Spleen (tissue), 11 donors: ENCODE data around the gene LSAMP. TPM values are rescaled to one million over a fixed set of nuclear protein-coding genes. Genes with fewer than 3 reads are reported as not detected.

ENCODE experiments used
- DNase-seq: peaks from one replicate; pipeline ENCODE4 v3.0.0-alpha.2; 2020
- H3K27ac ChIP-seq, 8 donors: fragments of 200-600 bp; sonication (generic) in 7 of 8; 1 replicate in 4 of 8; 2 replicates in 4 of 8; pipeline versions ENCODE4 v1.5.0 to v1.8.0; 2016 to 2021; ENCODE audit warnings: inconsistent platforms in 4 of 8, mild to moderate bottlenecking in 4 of 8, moderate library complexity in 1 of 8
- H3K27me3 ChIP-seq, 7 donors: fragments of 200-600 bp; sonication (generic) in 6 of 7; replicated peaks in 1 of 7; 1 replicate in 4 of 7; 2 replicates in 3 of 7; pipeline versions ENCODE4 v1.5.0 to v1.8.0; 2016 to 2021; ENCODE audit warnings: inconsistent platforms in 3 of 7, mild to moderate bottlenecking in 1 of 7
- H3K36me3 ChIP-seq, 6 donors: fragments of 200-600 bp; sonication (generic) in 5 of 6; 1 replicate in 4 of 6; 2 replicates in 2 of 6; pipeline versions ENCODE4 v1.5.0 to v1.8.0; 2016 to 2021; ENCODE audit warnings: inconsistent platforms in 2 of 6
- H3K4me1 ChIP-seq, 6 donors: fragments of 200-600 bp; sonication (generic) in 5 of 6; 1 replicate in 3 of 6; 2 replicates in 3 of 6; pipeline versions ENCODE4 v1.5.0 to v1.8.0; 2016 to 2021; ENCODE audit warnings: inconsistent platforms in 3 of 6
- H3K4me3 ChIP-seq, 8 donors: fragments of 200-600 bp; sonication (generic) in 7 of 8; 1 replicate in 4 of 8; 2 replicates in 4 of 8; pipeline versions ENCODE4 v1.5.0 to v1.8.0; 2016 to 2021; ENCODE audit warnings: inconsistent platforms in 4 of 8, mild to moderate bottlenecking in 4 of 8, moderate library complexity in 2 of 8
- H3K9me3 ChIP-seq, 8 donors: fragments of 200-600 bp; sonication (generic) in 7 of 8; 1 replicate in 4 of 8; 2 replicates in 4 of 8; pipeline versions ENCODE4 v1.5.0 to v1.8.0; 2016 to 2021; ENCODE audit warnings: inconsistent platforms in 4 of 8
- POLR2A ChIP-seq, 3 donors: fragments of 450-650 bp; IDR thresholded peaks; one replicate each; pipeline ENCODE4 v1.5.1; 2017; ENCODE audit warnings: antibody characterized with exemption in 3 of 3, mild to moderate bottlenecking in 1 of 3
- POLR2AphosphoS5 ChIP-seq, 3 donors: sonication (generic); formaldehyde crosslinking; IDR thresholded peaks; one replicate each; pipeline ENCODE4 v1.5.1; 2017; ENCODE audit warnings: antibody characterized with exemption in 3 of 3
- WGBS, 5 donors: extraction: QIAGEN DNeasy Blood & Tissue Kit in 3 of 5; methylation state at CpG; one replicate each; pipeline versions ENCODE4 v1.1.5 to v1.1.7; 2013 to 2018; 5-methylcytosine and 5-hydroxymethylcytosine counted together
- intact Hi-C: fragments of 100-400 bp; cut with DNase I; formaldehyde crosslinking; loops from one replicate; pipeline ENCODE4 v1.15.0; 2023; ENCODE audit warnings: low total_unique reads
- polyA plus RNA-seq, 3 donors: library from polyadenylated mRNA; stranded (reverse); fragments of 200-250 nt; gene quantifications; one replicate each; pipeline ENCODE4 v1.2.1, GENCODE V29; 2013
- total RNA-seq, 7 donors: library from RNA; depleted of rRNA in 3 of 7; stranded (reverse); fragments of >200 nt in 3 of 7; fragmentation: NEBNext Ultra II Directional in 4 of 7; extraction: Animal tissue kit (Norgen Biotek cat#: 25700) in 4 of 7; gene quantifications; one replicate each; pipeline versions ENCODE4 v1.1.0 to v1.2.1, GENCODE V29; 2016 to 2021
- TF ChIP-seq, protein P1 (sequence below), 11 experiments: fragments of 200-600 bp in 7 of 11; fragments of 450-650 bp in 4 of 11; sonication (generic) in 4 of 11; IDR thresholded peaks in 8 of 11; conservative IDR thresholded peaks in 3 of 11; 1 replicate in 7 of 11; 2 replicates in 4 of 11; pipeline versions ENCODE4 v1.4.0 to v1.8.0; 2016 to 2021; ENCODE audit warnings: antibody characterized with exemption in 11 of 11, inconsistent platforms in 4 of 11, mild to moderate bottlenecking in 1 of 11
- donor health status: healthy with polysubstance abuse.
- donor health status: DM: no; HTN: no; CAD: no; lungs with moderate emphysema.
- donor health status: DM: no; HTN: no; CAD: no.
- donor health status: Bipolar disorder and iron deficiency.
- donor health status: healthy.
- donor health status: DM: no; HTN: no; CAD: no.
- donor health status: DM: yes; HTN: yes; CAD: no.

LSAMP gene
- total and polyA plus RNA-seq, 10 donors = 0.45 to 6.8 (median 1.3) TPM

DNA sequence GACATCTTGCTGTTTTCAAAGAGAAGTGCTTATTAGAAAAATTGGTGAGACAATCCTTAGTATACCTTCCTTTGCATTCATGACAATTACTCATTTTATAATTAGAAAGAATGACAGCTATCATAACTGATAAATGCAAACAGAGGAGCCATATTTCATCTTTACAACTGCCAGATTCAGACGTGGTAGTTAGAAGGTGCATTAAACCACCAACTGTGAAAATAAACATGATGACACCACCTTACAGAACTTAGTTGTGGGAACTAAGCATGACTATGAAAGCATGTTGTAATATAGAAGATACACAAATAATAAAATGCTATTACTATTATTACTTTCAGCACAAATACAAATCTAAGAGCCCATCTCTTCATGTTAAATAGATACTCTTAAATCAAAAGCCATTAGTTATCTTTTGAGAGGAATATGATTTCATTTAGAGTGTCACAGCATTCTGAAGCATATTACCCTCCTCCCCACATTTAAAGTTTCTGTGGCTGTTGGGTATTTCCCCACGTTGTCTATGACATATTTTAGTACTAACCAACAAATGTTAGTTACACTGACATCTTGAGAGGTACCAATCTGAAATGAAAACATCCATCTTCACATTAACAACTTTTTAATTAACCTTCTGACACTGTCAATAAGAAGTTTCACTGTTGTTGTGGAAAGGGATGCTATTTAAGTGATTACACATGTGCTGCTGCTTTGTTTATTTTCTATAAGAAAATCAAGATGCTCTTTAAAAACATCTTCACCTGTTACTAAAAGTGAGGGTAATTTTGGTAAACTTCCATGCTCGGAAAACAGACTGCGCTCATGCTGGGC, 163.8 kb downstream of the LSAMP start:
- TF ChIP-seq POLR2A (IDR thresholded peaks at IDR 0.05) (no peak), POLR2AphosphoS5 (IDR thresholded peaks at IDR 0.05) (no peak)
- TF ChIP-seq, protein P1, sequence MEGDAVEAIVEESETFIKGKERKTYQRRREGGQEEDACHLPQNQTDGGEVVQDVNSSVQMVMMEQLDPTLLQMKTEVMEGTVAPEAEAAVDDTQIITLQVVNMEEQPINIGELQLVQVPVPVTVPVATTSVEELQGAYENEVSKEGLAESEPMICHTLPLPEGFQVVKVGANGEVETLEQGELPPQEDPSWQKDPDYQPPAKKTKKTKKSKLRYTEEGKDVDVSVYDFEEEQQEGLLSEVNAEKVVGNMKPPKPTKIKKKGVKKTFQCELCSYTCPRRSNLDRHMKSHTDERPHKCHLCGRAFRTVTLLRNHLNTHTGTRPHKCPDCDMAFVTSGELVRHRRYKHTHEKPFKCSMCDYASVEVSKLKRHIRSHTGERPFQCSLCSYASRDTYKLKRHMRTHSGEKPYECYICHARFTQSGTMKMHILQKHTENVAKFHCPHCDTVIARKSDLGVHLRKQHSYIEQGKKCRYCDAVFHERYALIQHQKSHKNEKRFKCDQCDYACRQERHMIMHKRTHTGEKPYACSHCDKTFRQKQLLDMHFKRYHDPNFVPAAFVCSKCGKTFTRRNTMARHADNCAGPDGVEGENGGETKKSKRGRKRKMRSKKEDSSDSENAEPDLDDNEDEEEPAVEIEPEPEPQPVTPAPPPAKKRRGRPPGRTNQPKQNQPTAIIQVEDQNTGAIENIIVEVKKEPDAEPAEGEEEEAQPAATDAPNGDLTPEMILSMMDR (IDR thresholded peaks at IDR 0.05 in 8 of 11, conservative IDR thresholded peaks at IDR 0.05 in 3 of 11) = no peak
- intact Hi-C loops = no loop called here
- Histone ChIP-seq H3K27me3 (no peaks in the 10 kb centered on the region), H3K27ac (no peak overlapping the region), H3K4me3 (no peak overlapping the region), H3K9me3 (no peaks in the 10 kb centered on the region), H3K36me3 (no peaks in the 10 kb centered on the region), H3K4me1 (no peaks in the 10 kb centered on the region)
- DNase-seq = no peak
- 61 to 69% (median 62%) methylated on average over 4 of the region's 4 CpGs for WGBS, 5 donors

DNA sequence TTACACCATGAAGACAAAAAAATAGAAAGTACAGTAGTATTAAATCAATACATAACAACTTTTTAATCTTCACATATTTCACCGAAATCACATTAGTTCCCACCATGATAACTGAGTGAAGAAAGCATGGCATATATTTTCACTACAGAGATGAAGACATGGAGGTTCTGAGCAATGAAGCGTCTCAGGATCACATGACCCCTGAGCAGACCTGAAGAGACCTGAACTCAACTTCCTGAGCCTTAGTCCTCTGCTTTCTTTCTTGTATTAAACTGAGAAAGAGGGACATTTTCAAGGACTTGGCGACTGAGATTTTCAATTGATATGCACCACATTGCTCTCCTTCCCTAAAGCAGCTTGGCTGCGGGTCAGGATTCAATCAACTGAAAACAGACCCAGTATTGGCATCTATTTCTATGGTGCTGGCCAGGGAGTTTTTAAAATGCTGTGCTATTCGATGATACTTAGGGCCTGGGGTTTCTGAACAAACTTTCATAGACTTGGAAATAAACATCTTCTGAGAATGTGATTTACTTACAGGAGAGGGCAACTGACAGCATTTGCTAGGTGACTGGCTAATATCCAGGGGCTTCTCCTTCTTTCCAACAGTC, 165.1 kb downstream of the LSAMP start:
- WGBS, 5 donors = 73 to 84% (median 83%) methylated on average over 5 of the region's 5 CpGs
- TF ChIP-seq POLR2A (IDR thresholded peaks at IDR 0.05) (no peak), POLR2AphosphoS5 (IDR thresholded peaks at IDR 0.05) (no peak)
- TF ChIP-seq, protein P1 (IDR thresholded peaks at IDR 0.05 in 8 of 11, conservative IDR thresholded peaks at IDR 0.05 in 3 of 11) = no peak

DNA sequence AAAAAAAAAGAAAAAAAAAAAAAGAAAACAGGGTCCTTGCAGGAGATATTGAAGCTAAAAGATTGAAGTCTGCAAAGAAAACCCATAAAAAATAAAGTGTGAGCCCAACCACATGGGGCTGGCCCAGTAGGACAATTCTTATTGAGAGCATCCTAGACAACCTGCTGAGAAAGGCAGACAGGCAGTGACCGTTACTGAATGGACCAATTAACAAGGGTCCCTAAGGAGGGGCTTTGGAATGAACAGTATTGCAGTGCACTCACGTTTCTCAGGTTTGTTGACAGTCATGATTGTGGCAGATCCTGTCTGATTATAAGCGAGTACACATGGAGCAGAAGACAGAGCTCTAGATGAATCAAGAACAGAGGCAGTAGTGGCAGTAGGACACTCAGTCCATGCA, 168.6 kb downstream of the LSAMP start:
- intact Hi-C loops = no loop called here

More for the DNA sequence above, 165.1 kb downstream of the LSAMP start:
- intact Hi-C loops = no loop called here
- no peaks in the 10 kb centered on the region for H3K9me3 ChIP-seq
- no peak overlapping the region for H3K4me3 ChIP-seq
- no peak overlapping the region for H3K27ac ChIP-seq
- no peaks in the 10 kb centered on the region for H3K27me3 ChIP-seq
- no peaks in the 10 kb centered on the region for H3K36me3 ChIP-seq
- DNase-seq = no peak
- no peaks in the 10 kb centered on the region for H3K4me1 ChIP-seq

More for the DNA sequence above, 168.6 kb downstream of the LSAMP start:
- no peak for TF ChIP-seq POLR2A (IDR thresholded peaks at IDR 0.05)
- TF ChIP-seq, protein P1 (IDR thresholded peaks at IDR 0.05 in 8 of 11, conservative IDR thresholded peaks at IDR 0.05 in 3 of 11) = no peak
- no peak for TF ChIP-seq POLR2AphosphoS5 (IDR thresholded peaks at IDR 0.05)
- no peak overlapping the region for H3K27ac ChIP-seq
- WGBS, 5 donors = 65 to 77% (median 75%) methylated on average over 3 of the region's 3 CpGs
- H3K4me3 ChIP-seq = no peak overlapping the region
- H3K36me3 ChIP-seq = no peaks in the 10 kb centered on the region
- no peaks in the 10 kb centered on the region for H3K27me3 ChIP-seq
- no peaks in the 10 kb centered on the region for H3K4me1 ChIP-seq
- H3K9me3 ChIP-seq = no peaks in the 10 kb centered on the region
- DNase-seq = no peak
